ENCODE results near the gene FBXL22. TPM values are rescaled to one million over a fixed set of nuclear protein-coding genes. Genes with fewer than 3 reads are reported as not detected.

Gene FBXL22
- total RNA-seq, 1 donor from 2014 or later = 1.0 TPM

- DNase-seq (ENCODE audit: low spot score) = no peak
Measured at GRCh38 chr15:63593705-63594671, 3.2 kb upstream of the FBXL22 start.

- DNase-seq (ENCODE audit: low spot score) = no peak
Measured at GRCh38 chr15:63595065-63595464, 2.1 kb upstream of the FBXL22 start.

GRCh38 chr15:63595688-63596087 is 1.5 kb upstream of the FBXL22 start:
- DNase-seq (ENCODE audit: low spot score) = no peak

GRCh38 chr15:63596676-63597037 is 530 bp upstream of the FBXL22 start:
- no peak for DNase-seq (ENCODE audit: low spot score)

- no peak for DNase-seq (ENCODE audit: low spot score)
Measured at GRCh38 chr15:63597821-63598220, 634 bp downstream of the FBXL22 start.

GRCh38 chr15:63598473-63599400 is 1.6 kb downstream of the FBXL22 start:
- no peak for DNase-seq (ENCODE audit: low spot score)

GRCh38 chr15:63599401-63600000 is 2.3 kb downstream of the FBXL22 start:
- no peak for DNase-seq (ENCODE audit: low spot score)

- DNase-seq (ENCODE audit: low spot score) = no peak
Measured at GRCh38 chr15:63600001-63600615, 2.9 kb downstream of the FBXL22 start.

GRCh38 chr15:63600616-63601025 is 3.4 kb downstream of the FBXL22 start:
- DNase-seq (ENCODE audit: low spot score) = peak; percentile 96

- DNase-seq (ENCODE audit: low spot score) = no peak
Measured at GRCh38 chr15:63601026-63601703, 4.0 kb downstream of the FBXL22 start.

GRCh38 chr15:63601704-63602185 is 4.6 kb downstream of the FBXL22 start:
- DNase-seq (ENCODE audit: low spot score) = no peak

GRCh38 chr15:63602595-63602994 is 5.4 kb downstream of the FBXL22 start:
- DNase-seq (ENCODE audit: low spot score) = no peak

GRCh38 chr15:63603516-63603915 is 6.3 kb downstream of the FBXL22 start:
- DNase-seq (ENCODE audit: low spot score) = no peak

- no peak for DNase-seq (ENCODE audit: low spot score)
Measured at GRCh38 chr15:63604281-63604680, 7.1 kb downstream of the FBXL22 start.

- no peak for DNase-seq (ENCODE audit: low spot score)
Measured at GRCh38 chr15:63605036-63605435, 7.8 kb downstream of the FBXL22 start.

- DNase-seq (ENCODE audit: low spot score) = no peak
Measured at GRCh38 chr15:63605816-63606215, 8.6 kb downstream of the FBXL22 start.

GRCh38 chr15:63606308-63606707 is 9.1 kb downstream of the FBXL22 start:
- DNase-seq (ENCODE audit: low spot score) = no peak

GRCh38 chr15:63608989-63609388 is 11.8 kb downstream of the FBXL22 start:
- DNase-seq (ENCODE audit: low spot score) = no peak

GRCh38 chr15:63609448-63609847 is 12.3 kb downstream of the FBXL22 start:
- DNase-seq (ENCODE audit: low spot score) = no peak

GRCh38 chr15:63610209-63610841 is 13.1 kb downstream of the FBXL22 start:
- DNase-seq (ENCODE audit: low spot score) = no peak
